Transverse colon (tissue), 3 donors: ENCODE results near the gene CEP250.

Experiments used
- POLR2A ChIP-seq: fragments of 450-650 bp; IDR thresholded peaks from one replicate; pipeline ENCODE4 v1.6.1; 2016; ENCODE audit warnings: antibody characterized with exemption, mild to moderate bottlenecking, moderate library complexity
- POLR2AphosphoS5 ChIP-seq, 3 donors: sonication (generic); formaldehyde crosslinking; IDR thresholded peaks; one replicate each; pipeline ENCODE4 v1.6.1; 2016; ENCODE audit warnings: antibody characterized with exemption in 3 of 3

- TF ChIP-seq POLR2AphosphoS5 (IDR thresholded peaks at IDR 0.05) = no peak
- TF ChIP-seq POLR2A = no peak
Measured at GRCh38 chr20:35544436-35544835, 89.0 kb downstream of the CEP250 start.
